NCI-H1417 treated with DMSO at 0.1 percent for 48 hours (cell line): ENCODE measurements around the gene OVOL2.
A peak's percentile ranks its signal among the peaks of the same experiment; 100 is the strongest.
"Not testable (repeated sequence)": the region's sequence is repeated elsewhere in the genome, so short reads cannot be mapped to it uniquely, and the experiment has no call there.

Experiments
- DNase-seq: peaks from one replicate; lab custom pipeline; 2025; lab: John Stamatoyannopoulos, UW

The OVOL2 gene

DNA sequence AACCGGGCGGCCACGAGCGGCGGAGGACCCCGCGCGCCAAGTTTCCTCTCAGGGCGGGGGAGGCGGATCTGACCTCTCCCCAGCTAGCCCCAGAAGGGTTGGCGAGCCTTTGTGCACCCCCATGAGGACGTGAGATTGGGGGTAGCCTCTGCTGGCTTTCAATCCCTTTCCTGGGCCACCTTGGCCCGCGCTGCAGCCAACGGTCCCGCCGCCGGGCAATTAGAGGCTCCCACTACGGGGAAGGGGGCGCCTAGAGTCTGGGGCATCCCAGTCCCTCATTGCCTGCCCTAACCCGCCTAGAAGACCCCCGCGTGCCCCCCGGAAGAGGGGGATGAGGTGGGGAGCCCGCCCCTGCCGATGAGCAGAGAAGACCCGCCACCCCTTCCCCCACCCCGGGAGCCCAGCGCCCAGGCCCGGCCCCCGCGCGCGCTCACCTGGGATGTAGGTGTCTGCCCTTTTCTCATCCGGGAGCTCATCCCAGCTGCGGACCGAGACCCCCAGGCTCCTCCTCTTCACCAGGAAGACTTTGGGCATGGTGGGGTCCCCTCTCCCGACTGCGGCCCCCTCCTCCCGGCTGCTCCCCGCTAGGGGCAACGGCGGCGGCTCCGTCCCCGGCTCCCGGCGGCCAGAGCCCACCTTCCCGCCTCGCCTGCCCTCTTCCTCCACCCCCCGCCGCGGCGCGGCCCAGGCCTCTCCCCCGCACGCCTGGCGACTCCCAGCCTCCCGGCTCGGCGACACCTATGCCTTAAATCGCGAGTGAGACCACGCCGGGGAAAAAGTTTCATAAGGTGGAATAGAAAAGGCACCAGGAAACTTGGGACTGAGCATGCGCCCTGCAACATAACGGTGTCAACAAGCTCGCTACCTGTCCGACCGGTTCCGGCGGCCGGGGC lies at the start of gene OVOL2:
Gene OVOL2, minus strand, starts transcription at position 816 of the 893 bp plus-strand sequence. Its CDS starts 282 bp downstream, at position 534.
- peak; percentile 34 for DNase-seq

- peak; percentile 63 for DNase-seq
These were observed 45.8 kb upstream of the OVOL2 start for GRCh38 chr20:18103497-18103896.

DNA sequence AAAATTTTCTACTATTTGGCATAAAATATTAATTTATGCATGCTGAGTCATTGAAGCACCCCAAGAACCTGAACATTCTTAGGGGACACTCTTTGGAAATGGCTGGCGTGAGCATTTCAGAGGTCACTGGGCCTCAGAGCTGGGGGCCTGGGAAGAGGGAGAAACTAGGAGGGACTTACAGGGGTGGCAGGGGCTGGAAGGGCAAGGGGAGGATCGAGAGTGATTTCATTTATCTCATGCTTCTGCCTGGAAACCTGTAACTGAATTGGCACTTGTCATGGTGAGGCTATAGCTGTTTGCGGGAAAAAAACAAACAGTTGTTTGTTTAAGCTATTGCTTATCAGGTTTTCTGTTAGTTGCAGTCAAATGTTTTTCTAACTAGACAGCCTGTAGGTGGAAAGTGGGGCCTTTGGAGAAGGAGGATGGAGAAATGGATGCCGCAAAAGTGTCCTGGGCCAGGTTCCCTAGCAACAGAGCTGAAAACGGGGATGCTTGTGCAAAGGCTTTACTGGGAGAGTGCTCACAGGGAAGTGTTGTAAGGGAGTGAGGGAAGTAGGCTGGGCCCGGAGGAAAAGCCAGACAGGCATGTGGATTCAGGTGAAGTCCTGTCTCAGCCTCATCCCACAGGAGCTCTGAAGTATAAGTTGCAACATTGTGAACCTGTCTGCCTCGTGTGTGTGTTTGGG lies 43.6 kb upstream of the OVOL2 start:
- no peak for DNase-seq

- not testable (repeated sequence) for DNase-seq
These were observed 42.9 kb upstream of the OVOL2 start for GRCh38 chr20:18100569-18100968.

DNA sequence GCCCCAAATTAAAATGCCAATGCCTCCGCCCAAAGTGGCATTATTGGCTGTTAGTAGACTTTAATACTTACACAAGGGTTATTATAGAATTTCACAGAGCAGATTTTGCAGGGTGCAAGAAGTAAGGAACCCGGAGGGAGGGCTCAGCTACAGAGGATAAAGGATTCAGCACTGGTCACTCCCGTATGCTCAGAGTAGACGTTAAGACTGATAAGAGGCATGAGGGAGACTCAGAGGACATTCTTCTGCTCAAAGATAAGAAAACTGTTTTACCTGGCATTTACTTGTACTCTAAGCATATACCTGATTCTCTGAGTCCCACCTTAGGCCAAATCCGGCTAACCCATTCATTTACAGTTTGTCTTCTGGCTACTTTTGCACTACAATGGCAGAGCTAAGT lies 36.5 kb upstream of the OVOL2 start:
- no peak for DNase-seq

DNA sequence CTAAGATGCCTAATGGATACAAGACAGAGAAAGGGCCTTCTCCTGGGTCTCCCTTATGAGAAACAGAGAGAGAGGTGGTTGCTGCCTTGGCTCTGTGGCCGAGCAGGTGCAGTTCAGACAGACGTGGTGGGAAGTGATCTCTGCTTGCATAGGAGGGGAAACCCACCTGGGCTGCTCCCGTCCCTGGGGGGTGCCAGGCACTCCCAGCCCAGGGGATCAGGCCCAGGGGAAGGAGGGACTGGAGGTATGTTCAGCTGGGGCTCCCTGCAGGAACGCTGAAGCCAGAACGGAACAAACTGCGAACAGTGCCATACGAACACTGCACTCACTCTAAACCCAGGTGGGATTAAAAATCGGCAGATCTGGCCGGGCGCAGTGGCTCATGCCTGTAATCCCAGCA lies 35.7 kb upstream of the OVOL2 start:
- DNase-seq: no peak

DNA sequence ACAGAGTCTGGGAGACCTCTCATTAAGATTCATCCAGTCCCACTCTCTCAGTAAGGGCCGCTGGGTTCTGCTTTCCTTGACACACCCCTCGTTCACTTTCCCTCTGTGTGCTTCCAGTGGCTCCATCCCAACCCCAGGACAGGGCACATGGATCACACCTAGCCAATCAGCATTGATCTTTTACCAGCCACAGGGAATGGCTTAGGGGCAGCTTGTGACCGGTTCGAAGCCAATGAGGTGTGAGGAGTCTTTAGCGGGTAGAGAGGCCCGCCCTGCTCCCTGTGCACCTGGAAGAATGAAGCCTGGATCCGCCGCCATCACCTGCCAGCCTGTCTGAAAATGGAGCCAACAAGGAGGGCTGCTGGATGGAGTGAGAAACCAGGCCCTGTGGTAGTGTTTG lies 35.2 kb upstream of the OVOL2 start:
- DNase-seq: no peak

DNA sequence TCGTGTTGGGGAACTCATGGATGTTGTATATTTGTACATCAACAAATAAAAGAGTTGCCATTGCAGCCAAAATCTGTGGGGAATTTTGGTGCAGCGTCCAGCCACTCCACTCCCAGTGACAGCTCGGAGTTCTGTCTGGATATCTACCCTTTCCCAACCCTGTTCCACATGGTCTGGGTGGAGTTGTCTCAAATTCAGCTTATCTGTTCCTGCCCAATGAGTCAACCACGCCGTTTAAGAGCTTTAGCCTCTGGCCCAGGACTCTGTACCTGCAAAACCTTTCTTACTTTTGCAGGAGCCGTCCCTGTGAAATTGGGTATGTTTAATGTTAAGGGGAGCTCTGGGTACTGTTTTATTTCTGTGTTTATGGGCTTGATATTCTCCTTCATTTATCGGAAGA lies 33.9 kb upstream of the OVOL2 start:
- no peak for DNase-seq

GRCh38 chr20:18090477-18090876 lies 32.8 kb upstream of the OVOL2 start:
- no peak for DNase-seq

DNA sequence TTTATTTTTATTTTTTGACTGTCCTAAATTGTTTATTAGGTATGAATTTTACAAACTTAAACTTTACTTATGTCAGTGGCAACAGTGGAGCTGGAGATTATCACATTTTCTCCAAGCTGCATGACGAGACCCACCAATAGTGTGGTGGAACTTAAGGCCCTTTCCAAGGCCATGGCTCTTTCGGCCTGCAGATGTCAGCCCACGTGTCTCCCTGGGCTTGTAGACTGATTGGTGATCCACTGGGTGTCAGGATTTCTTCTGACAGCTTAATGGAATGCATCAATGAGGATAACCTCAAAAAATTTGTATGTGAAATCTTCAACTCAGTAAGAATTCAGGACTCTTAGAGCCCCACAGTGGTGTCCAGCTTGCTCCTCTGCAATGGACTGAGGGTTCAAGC lies 32.3 kb upstream of the OVOL2 start:
- DNase-seq: no peak

GRCh38 chr20:18088841-18089240 lies 31.1 kb upstream of the OVOL2 start:
- DNase-seq: not testable (repeated sequence)

DNA sequence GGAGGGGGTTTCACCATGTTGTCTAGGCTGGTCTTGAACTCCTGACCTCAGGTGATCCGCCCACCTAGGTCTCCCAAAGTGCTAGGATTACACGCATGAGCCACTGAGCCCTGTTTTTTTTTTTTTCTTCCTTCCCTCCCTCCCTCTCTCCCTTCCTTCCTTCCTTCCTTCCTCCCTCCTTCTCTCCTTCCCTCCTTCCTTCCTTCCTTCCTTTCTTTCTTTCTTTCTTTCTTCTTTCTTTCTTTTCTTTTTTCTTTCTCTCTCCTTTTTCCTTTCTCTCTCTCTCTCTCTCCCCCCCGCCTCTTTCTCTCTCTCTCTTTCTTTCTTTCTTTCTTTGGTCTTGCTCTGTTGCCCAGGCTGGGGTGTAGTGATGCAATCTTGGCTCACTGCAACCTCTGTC lies 30.6 kb upstream of the OVOL2 start:
- DNase-seq: not testable (repeated sequence)

DNA sequence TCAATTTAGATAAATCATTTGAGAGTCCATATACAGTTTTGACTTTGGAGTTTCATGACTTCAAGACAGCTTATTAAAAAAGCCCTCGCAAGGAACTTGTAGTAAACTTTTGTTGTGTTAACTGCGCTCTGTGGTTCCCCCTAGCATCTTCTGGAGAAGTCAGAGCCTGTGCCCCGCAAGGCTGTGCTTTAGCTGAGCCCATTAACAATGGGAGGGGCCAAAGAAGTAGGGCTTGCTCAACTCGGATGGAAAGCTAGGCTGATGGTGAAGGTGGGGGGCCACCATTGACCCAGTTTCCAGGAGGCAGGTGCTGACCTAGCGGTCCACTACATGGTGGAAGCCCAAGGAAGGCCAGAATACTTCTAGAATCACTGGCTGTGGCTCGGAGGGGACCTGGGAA lies 29.3 kb upstream of the OVOL2 start:
- DNase-seq: no peak

- DNase-seq: not testable (repeated sequence)
These were observed 23.1 kb upstream of the OVOL2 start for GRCh38 chr20:18080836-18081235.

DNA sequence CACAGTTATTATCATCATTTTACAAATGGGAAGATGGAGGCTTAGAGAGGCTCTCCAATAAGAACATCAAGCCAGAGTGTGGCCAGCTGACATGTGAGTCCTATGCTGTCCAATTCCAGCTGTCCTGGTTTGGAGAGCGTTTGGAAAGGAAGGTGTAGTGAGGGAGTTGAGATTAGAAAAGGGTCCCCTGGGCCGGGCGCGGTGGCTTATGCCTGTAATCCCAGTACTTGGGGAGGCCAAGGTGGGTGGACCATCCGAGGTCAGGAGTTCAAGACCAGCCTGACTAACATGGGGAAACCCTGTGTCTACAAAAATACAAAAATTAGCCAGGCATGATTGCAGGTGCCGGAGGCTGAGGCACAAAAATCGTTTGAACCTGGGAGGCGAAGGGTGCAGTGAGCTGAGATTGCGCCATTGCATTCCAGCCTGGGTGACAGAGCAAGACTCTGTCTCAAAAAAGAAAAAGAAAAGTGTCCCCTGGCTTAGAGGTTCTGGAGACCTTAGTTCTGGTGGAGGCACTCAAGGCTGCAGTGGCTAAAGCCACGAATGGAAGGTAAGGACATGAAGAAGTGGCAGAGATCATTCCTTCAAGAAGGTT lies 22.1 kb upstream of the OVOL2 start:
- no peak for DNase-seq

DNA sequence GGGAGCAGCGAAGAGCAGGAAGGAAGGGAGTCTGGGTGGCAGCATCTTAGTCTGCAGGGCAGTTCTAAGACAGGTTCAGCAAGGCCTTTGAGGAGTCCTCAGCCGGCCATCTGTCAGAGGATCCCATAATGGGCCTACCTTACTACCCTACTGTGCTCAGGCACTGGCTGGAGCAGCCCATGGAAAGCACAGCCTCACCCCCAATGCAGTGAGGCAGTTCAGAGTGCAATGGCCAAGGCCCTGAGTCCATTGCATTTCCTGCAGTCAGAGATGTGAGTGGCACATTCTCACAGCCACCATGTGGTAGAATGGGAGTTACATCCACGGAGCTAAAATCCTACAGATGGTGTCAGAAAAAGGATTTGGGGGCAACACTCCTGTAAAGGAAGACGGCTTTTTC lies 19.4 kb upstream of the OVOL2 start:
- no peak for DNase-seq

- DNase-seq: no peak
These were observed 14.8 kb upstream of the OVOL2 start for GRCh38 chr20:18072532-18072931.

DNA sequence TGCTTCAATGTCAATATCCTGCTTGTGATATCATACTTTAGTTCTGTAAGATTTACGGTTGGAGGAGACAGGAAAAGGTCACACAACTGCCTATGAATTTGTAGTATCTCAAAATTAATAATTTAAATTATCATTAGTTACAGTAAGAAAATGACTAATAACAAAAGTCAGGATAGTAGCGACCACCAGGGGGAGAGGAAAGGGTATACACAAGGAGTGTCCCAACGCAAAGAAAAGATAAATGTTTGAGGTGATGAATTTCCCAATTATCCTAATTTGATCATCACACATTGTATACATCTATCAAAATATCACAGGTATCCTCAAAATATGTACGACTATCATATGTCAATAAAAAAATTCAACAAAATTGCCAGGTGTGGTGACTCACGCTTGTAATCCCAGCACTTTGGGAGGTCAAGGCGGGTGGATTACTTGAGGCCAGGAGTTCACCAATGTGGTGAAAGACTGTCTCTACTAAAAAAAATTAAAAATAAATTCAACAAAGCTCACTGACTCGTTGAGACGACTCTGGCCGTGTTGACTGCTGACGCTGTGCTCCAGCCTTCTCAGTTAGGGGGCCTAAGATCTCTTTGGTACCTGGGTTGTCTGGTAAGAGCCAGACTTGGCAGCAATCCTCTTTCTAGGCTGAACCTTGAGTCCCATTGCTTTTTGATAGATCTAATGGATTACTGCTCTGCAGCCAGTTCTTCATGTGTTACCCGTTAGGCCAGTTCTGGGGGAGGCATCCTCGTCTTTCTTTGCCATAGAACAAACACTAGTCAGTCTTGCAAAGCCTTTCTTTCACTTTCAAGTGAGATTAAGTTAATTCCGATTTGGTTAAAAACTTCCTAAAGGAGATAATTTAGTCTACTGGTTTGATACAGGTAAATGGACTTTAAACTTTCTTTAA lies 9.0 kb upstream of the OVOL2 start:
- no peak for DNase-seq

DNA sequence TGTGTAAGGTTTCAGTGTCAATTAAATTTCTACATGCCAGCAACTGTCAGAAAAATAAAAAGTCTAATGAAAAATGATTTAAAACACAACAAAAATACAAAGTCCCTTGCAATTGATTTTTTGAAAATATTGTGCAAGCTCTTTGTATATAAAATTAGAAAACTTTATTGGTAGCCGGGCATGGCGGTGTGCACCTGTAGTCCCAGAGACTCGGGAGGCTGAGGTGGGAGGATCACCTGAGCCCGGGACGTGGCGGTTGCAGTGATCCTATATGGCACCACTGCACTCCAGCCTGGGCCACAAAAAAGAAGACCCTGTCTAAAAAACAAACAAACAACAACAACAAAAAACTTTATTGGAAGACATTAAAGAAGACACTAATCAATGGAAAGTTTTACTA lies 6.0 kb upstream of the OVOL2 start:
- DNase-seq: no peak

GRCh38 chr20:18059603-18060002 lies 1.9 kb upstream of the OVOL2 start:
- DNase-seq: no peak

DNA sequence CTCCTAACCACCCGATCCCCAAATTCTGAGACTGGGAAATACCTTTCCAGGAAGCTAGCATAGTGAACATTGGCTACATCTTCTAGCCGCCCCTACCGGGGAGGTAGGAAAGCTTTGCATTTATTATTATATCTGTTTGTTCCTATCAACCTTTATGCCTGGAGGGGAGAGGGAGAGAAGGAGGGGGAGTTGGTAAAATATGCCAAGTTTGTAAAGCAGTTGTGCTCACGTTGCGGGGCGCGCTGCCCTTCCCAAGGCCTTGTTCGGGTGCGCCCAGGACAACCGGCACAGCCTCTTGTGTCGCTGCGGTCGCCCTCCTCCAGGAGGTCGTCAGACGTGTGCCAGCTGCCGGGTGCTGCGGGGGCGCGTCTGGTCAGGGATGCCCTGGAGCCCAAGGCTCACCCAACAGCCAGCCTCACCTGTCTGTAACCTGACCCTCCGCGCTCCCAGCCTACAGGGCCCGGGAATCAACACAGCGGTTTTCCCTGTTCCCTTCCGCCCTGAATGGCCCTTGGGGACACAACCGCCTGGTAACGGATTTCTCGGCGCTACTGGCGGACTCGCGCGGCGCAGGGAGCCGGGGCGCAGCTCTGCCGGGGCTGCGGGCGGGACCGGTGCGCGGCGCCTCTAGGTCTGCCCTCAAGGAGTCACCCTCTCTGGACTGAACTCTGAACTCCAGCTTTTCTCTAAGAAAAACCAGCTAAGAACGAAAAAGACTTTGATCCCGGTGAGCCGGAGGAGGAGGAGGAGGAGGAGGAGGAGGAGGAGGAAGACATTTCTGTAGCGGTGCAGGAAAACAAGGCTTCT lies 1.1 kb upstream of the OVOL2 start:
- peak; percentile 24 for DNase-seq
